GM19328 (cell line): ENCODE measurements around the gene AGTPBP1.

Experiments used
- ATAC-seq: cut with Tn5 transposase; IDR thresholded peaks from one replicate; pipeline ENCODE4 v1.9.1; 2021; ENCODE audit warnings: mild to moderate bottlenecking, moderate library complexity; ENCODE audit not compliant: unreplicated experiment

Gene AGTPBP1

DNA sequence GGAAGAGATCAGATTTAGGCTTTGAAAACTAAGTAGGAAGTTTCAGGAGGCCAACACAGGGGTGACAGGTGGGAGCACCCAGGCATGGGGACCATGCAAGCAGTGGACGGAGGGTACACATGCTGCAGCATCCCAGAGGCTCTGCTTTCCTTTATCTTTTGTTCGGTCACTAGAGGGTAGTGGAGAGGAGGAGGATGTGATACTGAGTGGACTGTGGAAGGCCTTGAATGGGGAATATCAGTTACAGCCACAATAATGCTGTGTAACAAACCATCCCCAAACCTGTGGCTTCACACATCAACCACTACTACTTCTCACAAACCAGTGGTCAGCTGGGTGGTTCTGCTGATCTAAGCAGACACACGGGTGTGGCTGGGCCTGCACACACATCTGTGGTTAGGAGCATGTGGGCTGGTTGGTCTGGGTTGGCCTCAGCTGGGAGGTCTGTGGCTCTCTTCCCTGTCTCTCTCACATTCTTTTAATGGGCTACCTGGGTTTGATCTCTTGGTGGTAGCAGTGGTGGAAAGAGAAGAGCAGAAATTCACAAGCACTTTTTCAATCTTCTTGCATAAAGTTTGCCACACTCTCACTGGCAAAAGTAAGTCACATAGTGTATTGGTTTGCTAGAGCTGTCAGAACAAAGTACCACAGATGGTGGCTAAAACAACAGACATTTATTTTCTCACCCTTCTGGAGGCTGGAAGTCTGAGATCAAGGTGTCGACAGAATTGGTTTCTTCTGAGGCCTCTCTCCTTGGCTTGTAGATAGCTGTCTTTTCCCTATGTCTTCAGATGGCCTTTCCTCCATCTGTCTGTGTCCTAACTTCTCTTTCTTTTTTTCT lies 238.7 kb downstream of the AGTPBP1 start:
- ATAC-seq = no peak

GRCh38 chr9:85501882-85502281 lies 239.9 kb downstream of the AGTPBP1 start:
- ATAC-seq = no peak

DNA sequence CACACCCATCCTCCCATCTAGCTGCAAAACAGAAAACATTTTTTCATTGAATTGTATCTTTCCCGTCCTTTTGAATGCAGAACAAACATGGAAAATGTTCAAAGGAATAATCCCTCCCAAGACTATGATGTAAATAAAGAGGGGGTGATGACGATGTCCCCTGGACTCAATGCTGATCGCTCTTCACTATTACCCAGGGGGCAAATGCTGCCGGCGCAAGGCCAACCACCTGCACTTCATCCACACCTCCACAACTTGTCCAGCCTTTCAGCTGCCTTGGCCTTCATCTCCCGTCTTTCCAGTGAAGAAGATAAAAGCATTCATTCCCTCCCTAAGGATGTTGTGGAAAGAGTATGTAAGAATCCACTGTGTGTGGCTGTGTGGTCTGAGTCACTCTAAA lies 240.3 kb downstream of the AGTPBP1 start:
- no peak for ATAC-seq
